Left renal cortex interstitium (tissue), 4 donors: Measurements from ENCODE around the gene ANKEF1. TPM values are rescaled to one million over a fixed set of nuclear protein-coding genes. Genes with fewer than 3 reads are reported as not detected.

Experiments
- DNase-seq, 4 donors: peaks; one replicate each; pipeline ENCODE4 v3.0.0-alpha.2; 2013; ENCODE audit warnings: low read depth in 4 of 4, low spot score in 2 of 4, missing footprints in 1 of 4
- polyA plus RNA-seq, 4 donors: library from polyadenylated mRNA; unstranded; fragments of 120-200 nt; gene quantifications; one replicate each; pipeline ENCODE4 v1.2.1, GENCODE V29; 2013; ENCODE audit not compliant: insufficient read length in 4 of 4

The ANKEF1 gene
- polyA plus RNA-seq, 4 donors = 8.0 to 9.2 (median 8.3) TPM

DNA sequence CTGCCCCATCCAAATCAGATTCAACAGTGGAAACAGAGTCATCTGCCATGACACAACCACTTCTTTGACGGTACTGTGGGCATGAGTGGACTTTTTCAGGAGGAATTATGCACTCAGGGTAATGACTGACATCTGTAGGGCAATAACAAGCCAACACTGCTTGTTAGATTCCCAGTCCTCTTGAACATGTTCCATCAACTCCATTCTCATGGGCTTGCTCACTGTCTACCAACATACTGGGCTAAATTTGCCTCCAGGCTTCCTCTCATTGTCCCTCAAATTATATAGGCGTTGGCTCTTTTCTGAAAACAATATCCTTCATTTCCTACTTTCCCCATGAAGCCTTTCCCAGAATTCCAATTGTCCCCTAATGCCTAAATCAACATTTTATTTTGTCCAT lies 43.1 kb downstream of the ANKEF1 start:
- DNase-seq = no peak

DNA sequence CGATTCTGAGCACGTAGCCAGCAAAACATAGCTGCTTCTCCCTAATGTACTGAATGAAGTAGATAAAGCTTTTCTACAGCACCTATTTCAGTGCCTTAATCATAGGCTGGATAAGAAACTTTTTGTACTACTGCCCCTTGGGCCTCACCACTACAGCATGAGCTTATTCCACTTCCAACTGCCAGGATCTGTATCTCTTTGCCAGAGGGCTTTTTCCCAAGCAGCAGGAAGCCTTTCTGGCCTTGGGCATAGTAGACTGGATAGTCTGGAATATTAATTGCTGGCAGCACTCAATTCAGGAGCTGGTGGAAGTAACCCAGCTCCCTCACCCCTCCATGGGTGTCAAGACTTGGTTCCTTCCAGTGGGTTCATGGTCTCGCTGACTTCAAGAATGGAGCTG lies 43.6 kb downstream of the ANKEF1 start:
- DNase-seq = no peak

DNA sequence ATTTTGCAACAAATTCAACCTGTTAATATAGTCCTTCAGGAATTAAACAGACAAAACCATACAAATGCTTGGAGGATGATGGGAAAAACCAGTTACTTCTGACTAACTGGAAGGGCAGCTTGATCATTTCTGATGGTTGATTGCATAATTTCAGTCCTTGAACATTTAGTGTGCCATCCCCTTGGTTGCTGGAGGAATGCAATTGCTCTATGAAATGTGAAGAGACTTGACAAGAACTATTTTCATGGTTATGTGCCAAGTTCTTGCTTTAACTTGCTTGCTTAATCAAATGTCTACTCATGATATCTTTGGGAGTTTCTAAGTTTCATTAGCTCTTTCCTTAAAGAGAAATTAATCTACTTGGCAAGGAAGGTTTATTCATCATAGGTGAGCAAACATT lies 45.2 kb downstream of the ANKEF1 start:
- DNase-seq = no peak

DNA sequence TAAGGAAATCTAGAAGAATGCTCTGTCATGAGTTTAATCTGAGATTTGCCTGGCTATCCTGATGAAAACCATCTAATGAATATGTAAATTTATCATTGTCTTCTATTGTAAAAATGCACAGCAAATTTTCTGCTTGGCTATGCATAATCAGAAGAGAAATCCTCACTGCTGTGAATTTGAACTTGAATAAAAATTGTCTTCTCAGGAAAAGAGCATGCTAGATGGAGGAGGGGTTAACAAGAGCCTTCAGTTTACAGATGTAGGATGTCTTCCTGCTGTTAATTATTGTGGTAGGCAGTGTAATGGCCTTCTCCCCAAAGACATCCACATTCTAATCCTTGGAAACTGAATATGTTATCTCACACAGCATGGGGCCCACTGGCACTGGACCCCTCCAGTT lies 45.8 kb downstream of the ANKEF1 start:
- no peak for DNase-seq

DNA sequence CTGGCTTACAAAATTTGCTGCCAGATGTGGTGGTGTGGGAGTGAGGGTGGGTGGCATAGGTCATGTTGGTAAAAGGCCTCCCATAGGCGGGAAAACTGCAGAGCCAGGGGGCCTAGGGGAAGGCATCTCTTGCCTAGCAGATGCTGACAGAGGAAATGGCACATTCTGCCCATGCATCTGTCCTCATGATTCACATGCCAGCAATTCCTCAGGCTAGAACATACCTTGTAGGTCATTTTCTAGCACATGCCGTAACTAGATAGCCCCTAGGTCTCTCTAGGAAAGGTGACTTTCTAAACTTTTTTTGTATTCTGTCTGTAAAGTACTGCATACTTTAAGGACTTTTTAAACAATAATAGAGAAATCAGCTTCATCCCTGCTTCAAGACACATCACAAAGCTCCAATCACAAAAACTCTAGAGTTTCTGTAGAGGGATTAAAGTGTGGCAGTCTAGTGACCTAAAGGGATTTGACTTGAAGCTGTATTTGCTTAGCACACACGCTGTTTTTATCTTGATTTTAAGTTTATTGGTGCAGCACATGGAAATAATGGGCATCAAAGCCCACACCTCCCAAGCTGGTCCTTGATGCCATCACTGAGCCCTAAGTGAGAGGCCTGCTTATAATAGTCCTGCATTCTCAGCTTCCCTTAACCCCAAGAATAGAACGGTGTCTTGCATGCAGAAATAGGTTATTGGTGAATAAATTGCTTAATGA lies 55.2 kb downstream of the ANKEF1 start:
- no peak for DNase-seq

DNA sequence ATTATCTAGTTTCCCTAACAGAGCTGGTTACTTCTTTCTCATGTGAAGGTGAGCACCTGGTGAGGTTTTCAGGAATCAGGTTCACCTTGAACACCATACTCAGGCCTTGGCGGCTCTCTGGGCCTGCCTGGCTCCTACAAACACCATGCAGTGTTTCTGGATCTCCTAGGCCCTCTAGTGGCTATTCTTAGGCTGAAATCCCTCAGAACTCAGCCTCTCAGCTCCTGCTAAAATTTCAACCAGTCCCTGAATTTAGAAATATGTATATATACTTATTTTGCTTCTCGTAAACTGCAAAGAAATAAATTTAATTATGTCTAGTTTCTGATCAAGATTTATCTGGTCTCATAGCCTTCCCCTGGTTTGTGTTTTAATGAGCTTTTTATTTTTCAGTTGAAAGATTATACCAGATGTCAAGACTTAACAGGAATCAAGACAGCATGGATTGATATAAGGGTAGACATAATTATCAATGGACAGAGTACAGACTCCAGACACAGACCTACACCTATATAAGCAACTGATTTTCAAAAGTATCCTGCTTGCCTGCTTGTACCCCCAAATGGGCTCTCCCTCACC lies 55.9 kb downstream of the ANKEF1 start:
- DNase-seq = peak in 2 of 4 donors; percentile 16 to 38

DNA sequence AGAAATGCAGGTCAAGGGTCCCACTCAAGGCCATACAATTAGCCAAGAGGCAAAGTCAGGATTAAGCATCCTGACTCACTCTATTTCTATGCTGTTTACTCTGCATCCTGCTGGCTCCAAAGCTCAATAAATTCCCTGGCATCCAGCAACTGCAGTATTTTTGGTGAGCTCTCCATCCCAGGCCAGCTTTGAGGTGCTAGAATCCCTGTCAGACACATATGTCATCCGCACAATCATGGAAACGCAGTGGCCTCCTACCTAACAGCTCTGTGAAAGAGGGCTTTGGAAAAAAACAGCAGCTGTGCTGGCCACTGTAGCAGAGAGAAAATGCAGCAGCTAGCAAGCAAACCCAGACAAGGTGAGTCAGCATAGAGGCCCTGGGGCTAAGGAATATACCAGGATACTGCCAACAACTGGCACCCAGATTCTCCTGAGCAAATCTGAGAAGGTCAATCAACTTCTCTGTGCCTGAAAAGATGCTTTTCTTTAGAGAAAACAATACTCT lies 58.4 kb downstream of the ANKEF1 start:
- no peak for DNase-seq

DNA sequence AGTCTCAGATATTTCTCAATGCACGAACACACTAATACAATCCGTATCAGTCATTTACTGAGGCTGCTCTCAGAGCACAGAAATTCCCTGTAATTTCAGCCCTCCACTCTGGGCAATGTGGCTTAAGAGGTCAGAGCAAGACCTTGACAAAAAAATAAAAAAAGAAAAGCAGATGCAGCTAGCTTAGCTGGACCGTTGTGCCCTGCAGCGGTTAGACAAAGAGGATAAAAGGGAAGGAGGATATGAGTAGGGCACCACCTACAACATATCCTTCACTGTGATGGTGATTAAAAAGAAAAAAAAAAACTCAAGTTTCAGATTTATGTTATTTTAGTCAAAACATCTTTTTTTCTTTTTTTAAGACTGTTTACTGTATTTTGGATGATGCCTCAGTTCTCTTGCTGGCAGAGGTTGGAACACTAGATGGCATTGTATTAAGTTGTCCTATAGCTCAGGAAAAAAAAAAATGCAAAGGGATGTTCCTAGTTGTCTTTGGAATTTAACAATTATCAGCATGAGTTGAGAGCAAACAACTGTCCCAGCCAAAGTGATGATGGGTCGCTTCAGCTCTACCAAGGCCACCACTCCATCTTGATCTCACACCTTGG lies 59.9 kb downstream of the ANKEF1 start:
- DNase-seq = no peak

DNA sequence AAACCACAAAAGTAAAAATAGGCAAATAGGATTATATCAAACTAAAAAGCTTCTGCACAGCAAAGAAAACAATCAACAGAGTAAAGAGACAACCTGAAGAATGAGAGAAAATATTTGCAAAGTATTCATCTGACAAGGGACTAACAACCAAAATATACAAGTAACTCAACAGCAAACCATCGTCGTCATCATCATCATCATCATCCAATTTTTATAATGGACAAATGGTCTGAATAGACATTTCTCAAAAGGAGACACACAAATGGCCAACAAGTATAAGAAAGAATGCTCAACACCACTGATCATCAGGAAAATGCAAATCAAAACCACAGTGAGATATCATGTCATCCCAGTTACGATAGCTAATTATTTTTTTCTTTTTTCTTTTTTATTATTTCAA lies 62.0 kb downstream of the ANKEF1 start:
- no peak for DNase-seq

DNA sequence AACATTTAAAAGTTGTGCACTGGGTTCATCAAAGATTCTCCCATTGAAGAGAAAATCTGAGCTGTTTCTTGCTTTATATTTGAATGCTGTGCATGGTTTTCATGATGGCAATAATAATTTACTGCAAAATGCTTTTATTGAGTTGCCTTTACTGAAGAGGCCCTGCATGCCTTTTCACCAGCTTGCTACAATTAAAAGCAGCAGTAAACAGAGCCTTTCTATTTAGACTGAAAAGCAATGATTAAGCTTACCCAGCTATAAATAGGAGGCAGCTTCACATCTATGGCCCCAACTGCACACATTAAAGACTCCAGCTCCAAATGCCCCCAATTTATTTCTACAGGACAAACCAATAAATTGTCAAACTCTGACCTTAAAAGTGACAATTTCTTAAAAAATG lies 70.3 kb downstream of the ANKEF1 start:
- DNase-seq = no peak

Other genes starting within 250 kb of the ANKEF1 start
- gene PAK5, start 195.9 kb upstream of the ANKEF1 start, polyA plus RNA-seq = under 1 TPM; 0.34 to 0.52 (median 0.37) TPM
- 10 to 100 TPM in 1 of 4 donors, 1 to 10 TPM in 3; 5.0 to 13.2 (median 6.5) TPM for gene SNAP25, start 183.8 kb downstream of the ANKEF1 start, polyA plus RNA-seq